ENCODE measurements around the gene SOX4.

SOX4 gene

GRCh38 chr6:21603082-21603952, 9.8 kb downstream of the SOX4 start:
- no peaks in the 10 kb centered on the region for H3K79me2 ChIP-seq

GRCh38 chr6:21604081-21604480, 10.5 kb downstream of the SOX4 start:
- H3K4me1 ChIP-seq: no peaks in the 10 kb centered on the region
- H3K9ac ChIP-seq: no peak overlapping the region
- no peak overlapping the region for H3K4me3 ChIP-seq (ENCODE audit: low read depth, low read length)
- H2AFZ ChIP-seq: no peak overlapping the region
- no peak overlapping the region for H3K27ac ChIP-seq
- no peaks in the 10 kb centered on the region for H3K9me3 ChIP-seq (ENCODE audit: control insufficient read depth, low read length)
- no peak for TF ChIP-seq CTCF (IDR thresholded peaks at IDR 0.05)
- no peaks in the 10 kb centered on the region for H3K79me2 ChIP-seq
- no peaks in the 10 kb centered on the region for H3K36me3 ChIP-seq (ENCODE audit: control insufficient read depth, insufficient read depth, low read length)
- no peaks in the 10 kb centered on the region for H3K27me3 ChIP-seq (ENCODE audit: control insufficient read depth, insufficient read depth, low read length)
- H3K4me2 ChIP-seq (ENCODE audit: low read length): no peak overlapping the region

More at GRCh38 chr6:21603082-21603952, 9.8 kb downstream of the SOX4 start:
- no peak overlapping the region for H3K4me2 ChIP-seq (ENCODE audit: low read length)
- TF ChIP-seq CTCF (IDR thresholded peaks at IDR 0.05): no peak
- H2AFZ ChIP-seq: no peak overlapping the region
- no peaks in the 10 kb centered on the region for H3K27me3 ChIP-seq (ENCODE audit: control insufficient read depth, insufficient read depth, low read length)
- H3K4me3 ChIP-seq (ENCODE audit: low read depth, low read length): no peak overlapping the region
- H3K27ac ChIP-seq: no peak overlapping the region
- H3K9me3 ChIP-seq (ENCODE audit: control insufficient read depth, low read length): no peaks in the 10 kb centered on the region
- H3K9ac ChIP-seq: no peak overlapping the region
- H3K4me1 ChIP-seq: no peaks in the 10 kb centered on the region
- no peaks in the 10 kb centered on the region for H3K36me3 ChIP-seq (ENCODE audit: control insufficient read depth, insufficient read depth, low read length)

- Histone ChIP-seq H3K27me3 (ENCODE audit: control insufficient read depth, insufficient read depth, low read length) (no peaks in the 10 kb centered on the region), H3K27ac (no peak overlapping the region), H3K4me3 (ENCODE audit: low read depth, low read length) (no peak overlapping the region), H2AFZ (no peak overlapping the region), H3K36me3 (ENCODE audit: control insufficient read depth, insufficient read depth, low read length) (no peaks in the 10 kb centered on the region), H3K79me2 (no peaks in the 10 kb centered on the region), H3K9me3 (ENCODE audit: control insufficient read depth, low read length) (no peaks in the 10 kb centered on the region), H3K4me1 (no peaks in the 10 kb centered on the region), H3K4me2 (ENCODE audit: low read length) (no peak overlapping the region), H3K9ac (no peak overlapping the region)
- TF ChIP-seq CTCF (IDR thresholded peaks at IDR 0.05): no peak
Measured at GRCh38 chr6:21605166-21605565, 11.6 kb downstream of the SOX4 start.

- TF ChIP-seq CTCF (IDR thresholded peaks at IDR 0.05): no peak
- H3K27me3 ChIP-seq (ENCODE audit: control insufficient read depth, insufficient read depth, low read length): no peaks in the 10 kb centered on the region
Measured at GRCh38 chr6:21608601-21609000, 15.1 kb downstream of the SOX4 start.

GRCh38 chr6:21609881-21610329, 16.4 kb downstream of the SOX4 start:
- H3K9ac ChIP-seq: no peak overlapping the region
- H3K36me3 ChIP-seq (ENCODE audit: control insufficient read depth, insufficient read depth, low read length): no peaks in the 10 kb centered on the region
- H3K27me3 ChIP-seq (ENCODE audit: control insufficient read depth, insufficient read depth, low read length): no peaks in the 10 kb centered on the region
- no peak overlapping the region for H2AFZ ChIP-seq
- H3K4me3 ChIP-seq (ENCODE audit: low read depth, low read length): no peak overlapping the region
- H3K9me3 ChIP-seq (ENCODE audit: control insufficient read depth, low read length): no peaks in the 10 kb centered on the region
- no peaks in the 10 kb centered on the region for H3K79me2 ChIP-seq
- no peak for TF ChIP-seq CTCF (IDR thresholded peaks at IDR 0.05)
- no peak overlapping the region for H3K4me2 ChIP-seq (ENCODE audit: low read length)
- H3K27ac ChIP-seq: no peak overlapping the region
- no peaks in the 10 kb centered on the region for H3K4me1 ChIP-seq

More at GRCh38 chr6:21608601-21609000, 15.1 kb downstream of the SOX4 start:
- Histone ChIP-seq H3K9me3 (ENCODE audit: control insufficient read depth, low read length) (no peaks in the 10 kb centered on the region), H3K27ac (no peak overlapping the region), H3K36me3 (ENCODE audit: control insufficient read depth, insufficient read depth, low read length) (no peaks in the 10 kb centered on the region), H3K4me2 (ENCODE audit: low read length) (no peak overlapping the region), H3K79me2 (no peaks in the 10 kb centered on the region), H2AFZ (no peak overlapping the region), H3K4me3 (ENCODE audit: low read depth, low read length) (no peak overlapping the region), H3K4me1 (no peaks in the 10 kb centered on the region), H3K9ac (no peak overlapping the region)

Data from parathyroid adenoma (tissue), 2 donors.